Measurements from ENCODE around the gene IFNA13.

GRCh38 chr9:21395778-21396717 is 28.2 kb upstream of the IFNA13 start:
- TF ChIP-seq YY1 (IDR thresholded peaks at IDR 0.05; ENCODE audit: borderline replicate concordance in 1 of 3, control insufficient read depth in 1 of 3, extremely low read depth in 1 of 3, insufficient read depth in 3 of 3, insufficient read length in 1 of 3, insufficient replicate concordance in 2 of 3, low read depth in 1 of 3, low read length in 2 of 3), result no peak
- TF ChIP-seq MAX (CRISPR knock-in tag; IDR thresholded peaks at IDR 0.05), result no peak
- no peak for TF ChIP-seq MAZ (CRISPR knock-in tag; conservative IDR thresholded peaks at IDR 0.05 in 1 of 2, IDR thresholded peaks at IDR 0.05 in 1 of 2)

Data from K562 (cell line).